NOMO-1 treated with DMSO at 0.1 percent for 48 hours (cell line): ENCODE results near the gene R3HDML.

Source experiments
- DNase-seq: peaks from one replicate; lab custom pipeline; 2025; ENCODE audit not compliant: unreplicated experiment; lab: John Stamatoyannopoulos, UW

R3HDML gene

GRCh38 chr20:44361021-44361420 lies 24.2 kb downstream of the R3HDML start:
- no peak for DNase-seq

GRCh38 chr20:44362466-44362940 lies 25.7 kb downstream of the R3HDML start:
- no peak for DNase-seq

DNA sequence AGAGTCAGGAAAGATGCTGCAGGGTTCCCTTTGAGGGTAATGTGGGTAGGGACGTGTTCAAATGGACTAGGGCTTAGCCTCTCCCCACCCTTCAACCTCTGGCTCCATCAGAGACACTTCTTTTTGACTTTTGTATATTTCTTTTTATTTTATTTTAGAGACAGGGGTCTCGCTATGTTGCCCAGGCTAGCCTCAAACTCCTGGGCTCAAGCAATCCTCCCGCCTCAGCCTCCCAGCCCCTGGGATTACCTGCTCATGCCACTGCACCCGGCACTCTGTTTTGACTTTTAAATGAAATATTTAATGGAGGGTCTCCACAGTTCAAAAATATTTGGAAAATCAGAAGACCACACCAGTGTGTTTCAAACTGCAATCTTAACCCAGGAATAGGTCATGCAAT lies 27.2 kb downstream of the R3HDML start:
- DNase-seq: no peak

- DNase-seq: no peak
Measured at GRCh38 chr20:44364780-44365179, 27.9 kb downstream of the R3HDML start.

- DNase-seq: no peak
Measured at GRCh38 chr20:44367746-44368145, 30.9 kb downstream of the R3HDML start.

GRCh38 chr20:44370639-44371218 lies 33.9 kb downstream of the R3HDML start:
- DNase-seq: no peak

DNA sequence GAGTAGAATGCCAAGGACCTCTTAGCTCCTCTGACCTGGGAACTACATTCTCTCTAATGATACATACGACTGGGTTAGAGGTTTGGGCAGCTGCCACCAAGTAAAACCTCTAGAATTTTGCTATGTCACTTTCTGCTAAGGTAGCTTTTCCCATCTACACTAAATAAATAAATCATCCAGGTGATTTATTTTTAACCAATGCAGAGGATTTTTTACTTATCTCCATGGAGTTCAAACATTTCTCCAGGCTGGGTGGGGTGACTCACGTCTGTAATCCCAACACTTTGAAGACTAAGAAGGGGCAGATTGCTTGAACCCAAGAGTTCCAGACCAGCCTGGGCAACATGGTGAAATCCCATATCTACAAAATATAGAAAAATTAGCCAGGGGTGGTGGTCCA lies 45.8 kb downstream of the R3HDML start:
- no peak for DNase-seq

GRCh38 chr20:44384423-44385027 lies 47.7 kb downstream of the R3HDML start:
- peak; percentile 56 for DNase-seq

DNA sequence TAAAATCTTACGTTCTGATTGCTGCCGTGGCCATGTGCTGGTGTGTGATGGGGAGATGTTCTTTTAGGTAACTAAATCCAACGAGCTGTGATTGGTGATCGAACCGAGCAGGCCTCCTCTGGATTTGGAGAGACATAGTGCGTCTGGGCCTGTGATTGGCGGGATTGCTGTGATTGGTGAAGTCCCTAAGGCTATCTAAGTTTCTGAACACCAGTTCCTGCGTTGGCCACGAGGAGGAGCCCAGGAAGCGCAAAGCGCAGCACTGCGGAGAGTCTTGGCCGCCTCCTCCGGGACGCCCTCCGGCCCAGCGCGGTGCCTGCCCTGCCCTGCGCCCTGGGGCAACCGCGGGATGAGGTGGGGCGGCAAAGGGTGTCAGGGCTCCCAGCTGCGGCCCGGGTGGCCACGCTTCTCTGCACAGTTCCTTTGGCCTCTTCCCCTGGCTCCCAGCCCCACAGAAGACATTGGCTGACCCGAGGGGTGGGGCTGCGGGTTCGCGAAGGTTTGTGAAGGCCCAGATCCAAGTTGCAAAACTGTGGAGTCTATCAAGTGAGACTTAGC lies 51.7 kb downstream of the R3HDML start:
- peak; percentile 57 for DNase-seq

DNA sequence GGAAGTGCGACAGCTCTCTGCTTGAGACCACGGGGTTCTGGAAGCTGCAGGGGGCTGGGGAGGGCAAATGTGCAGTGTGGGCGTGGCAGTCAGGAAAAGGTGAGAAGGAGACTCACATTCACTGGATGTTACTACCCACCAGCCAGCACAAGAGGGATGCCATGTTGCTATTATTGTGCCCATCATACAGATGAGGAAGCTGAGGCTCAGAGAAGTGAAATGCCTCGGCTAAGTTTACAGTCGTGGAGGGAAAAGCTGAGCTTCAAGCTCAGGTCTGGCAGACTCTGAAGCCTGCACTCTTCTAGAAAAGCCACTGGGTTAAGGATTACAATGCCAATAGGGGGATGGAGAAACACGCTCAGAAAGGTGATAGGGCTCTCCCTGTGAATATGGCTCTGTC lies 53.0 kb downstream of the R3HDML start:
- no peak for DNase-seq

- DNase-seq: no peak
Measured at GRCh38 chr20:44390280-44390679, 53.4 kb downstream of the R3HDML start.

- DNase-seq: no peak
Measured at GRCh38 chr20:44392088-44392775, 55.4 kb downstream of the R3HDML start.

GRCh38 chr20:44392776-44393607 lies 56.1 kb downstream of the R3HDML start:
- no peak for DNase-seq

GRCh38 chr20:44393608-44394451 lies 57.0 kb downstream of the R3HDML start:
- DNase-seq: no peak

DNA sequence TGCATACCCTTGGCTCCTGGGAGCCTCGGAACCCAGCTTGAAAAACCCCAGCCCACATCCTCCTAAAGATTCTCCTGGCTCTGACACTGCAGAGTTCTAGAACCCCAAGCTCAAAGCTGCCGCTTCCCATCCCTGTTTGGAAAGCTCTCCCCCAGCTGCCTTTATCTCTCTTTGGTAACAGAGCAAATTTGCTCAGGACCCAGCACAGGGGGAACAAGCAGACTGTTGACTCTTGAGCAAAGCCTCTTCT lies 57.5 kb downstream of the R3HDML start:
- DNase-seq: no peak

DNA sequence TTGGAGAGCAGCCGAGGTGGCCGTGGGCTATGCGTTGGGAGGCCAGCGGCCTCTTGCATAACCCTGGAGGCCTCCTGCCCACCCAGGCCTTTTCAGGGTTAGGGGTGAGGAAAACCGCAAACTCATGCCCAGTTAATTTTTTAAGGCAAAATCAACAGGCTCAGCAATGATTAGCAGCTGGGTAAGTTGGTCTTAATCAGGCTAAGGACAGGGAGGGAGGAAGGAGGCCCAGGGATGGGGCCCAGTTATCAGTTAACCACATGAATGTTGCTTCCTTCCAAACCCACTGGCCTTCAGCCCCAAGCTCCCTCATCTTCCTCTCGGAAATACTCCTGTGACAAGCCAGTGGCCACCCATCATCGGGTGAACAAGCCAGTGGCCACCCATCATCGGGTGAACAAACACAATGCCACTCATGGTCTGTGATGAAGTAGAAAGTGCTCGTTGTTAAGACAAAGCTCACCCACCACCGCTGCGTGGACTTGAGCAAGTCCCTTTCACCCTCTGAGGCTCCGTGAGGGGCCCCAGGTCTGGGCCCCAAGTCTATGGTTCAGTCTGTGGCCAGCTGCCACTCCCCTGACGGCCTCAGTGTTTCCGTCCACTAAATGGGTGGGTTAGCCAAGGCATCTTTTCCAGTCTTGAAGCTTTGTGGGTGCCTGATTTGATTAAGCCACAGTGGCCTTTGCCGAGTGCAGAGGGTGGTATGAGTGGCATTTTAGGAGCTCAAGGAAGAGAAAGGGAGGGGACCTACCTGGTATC lies 58.0 kb downstream of the R3HDML start:
- DNase-seq: peak; percentile 61

DNA sequence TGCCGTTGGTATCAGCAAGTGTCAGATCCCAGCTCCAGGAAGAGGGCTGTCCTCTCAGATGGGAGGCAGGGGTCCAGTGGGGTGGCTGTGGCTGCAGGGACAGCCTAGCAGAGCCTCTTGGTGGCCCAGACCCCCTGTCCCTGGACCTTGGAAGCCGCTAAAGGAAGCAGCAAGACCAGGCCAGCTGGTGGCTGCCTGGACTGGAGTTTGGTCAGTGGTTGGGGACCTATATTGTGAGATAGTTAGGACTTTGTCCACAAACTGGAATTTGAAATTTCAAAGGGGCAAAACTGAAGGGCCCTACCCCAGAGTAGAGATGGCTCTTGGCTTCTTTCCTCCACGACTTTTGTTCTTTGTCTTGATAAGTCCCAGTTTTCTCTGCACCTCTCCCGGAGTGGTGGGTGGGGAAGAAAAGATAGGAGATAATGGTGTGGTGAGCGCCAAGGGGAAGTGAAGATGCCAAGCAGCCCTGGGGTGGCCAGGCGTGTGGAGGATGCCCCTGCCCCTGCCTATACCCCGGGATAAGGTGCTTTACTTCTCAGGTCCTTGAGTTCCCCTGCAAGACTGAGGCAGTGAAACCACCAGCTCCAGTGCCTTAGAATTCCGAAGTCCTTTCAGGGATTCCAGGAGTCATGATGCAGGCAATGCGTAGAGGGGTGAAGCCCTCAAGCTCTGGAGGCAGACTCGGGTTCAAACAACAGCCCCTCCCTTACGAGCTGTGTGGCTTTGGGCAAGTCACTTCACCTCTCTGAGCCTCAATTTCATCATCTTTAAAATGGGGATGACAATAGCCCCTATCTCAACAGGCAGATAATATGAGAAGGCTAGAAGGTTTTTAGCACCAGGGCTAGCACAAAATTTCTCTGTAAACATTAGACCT lies 58.9 kb downstream of the R3HDML start:
- no peak for DNase-seq

DNA sequence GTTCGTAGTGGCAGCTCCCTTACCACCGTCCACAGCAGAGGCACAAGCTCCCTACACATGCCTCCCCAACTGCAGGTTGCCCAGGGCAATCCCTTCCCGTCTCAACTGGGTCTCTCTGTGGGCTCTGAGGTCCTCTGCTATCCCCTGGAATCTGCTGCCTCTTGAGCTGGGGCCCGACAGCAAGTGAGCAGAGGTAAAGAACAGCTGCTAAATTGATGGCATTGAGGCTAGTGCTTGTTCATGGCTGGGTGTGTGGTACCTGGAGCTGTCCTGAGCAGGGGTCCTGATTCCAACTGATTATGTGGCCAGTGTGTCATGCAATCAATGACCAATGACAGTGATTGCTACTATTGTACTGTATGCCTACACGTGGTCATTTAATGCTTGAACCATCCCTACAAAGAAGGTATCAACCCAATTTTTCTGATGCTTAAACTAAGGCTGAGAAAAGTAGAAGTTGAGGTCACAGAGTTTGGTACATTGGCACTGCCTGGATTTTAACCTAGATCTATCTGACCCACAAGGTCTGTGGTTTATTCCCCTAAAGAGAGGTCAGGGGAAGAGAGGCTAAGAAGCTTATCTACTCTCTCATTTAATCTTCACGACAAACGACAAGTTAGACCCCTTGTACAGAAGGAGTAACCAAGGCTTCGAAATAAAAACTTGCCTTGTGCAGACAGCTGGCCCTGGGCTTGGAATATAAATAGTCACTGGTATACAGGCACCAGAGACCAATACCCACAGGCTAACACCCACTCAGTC lies 59.7 kb downstream of the R3HDML start:
- DNase-seq: no peak
